ENCODE data around the gene MYO18B.

Gene MYO18B

DNA sequence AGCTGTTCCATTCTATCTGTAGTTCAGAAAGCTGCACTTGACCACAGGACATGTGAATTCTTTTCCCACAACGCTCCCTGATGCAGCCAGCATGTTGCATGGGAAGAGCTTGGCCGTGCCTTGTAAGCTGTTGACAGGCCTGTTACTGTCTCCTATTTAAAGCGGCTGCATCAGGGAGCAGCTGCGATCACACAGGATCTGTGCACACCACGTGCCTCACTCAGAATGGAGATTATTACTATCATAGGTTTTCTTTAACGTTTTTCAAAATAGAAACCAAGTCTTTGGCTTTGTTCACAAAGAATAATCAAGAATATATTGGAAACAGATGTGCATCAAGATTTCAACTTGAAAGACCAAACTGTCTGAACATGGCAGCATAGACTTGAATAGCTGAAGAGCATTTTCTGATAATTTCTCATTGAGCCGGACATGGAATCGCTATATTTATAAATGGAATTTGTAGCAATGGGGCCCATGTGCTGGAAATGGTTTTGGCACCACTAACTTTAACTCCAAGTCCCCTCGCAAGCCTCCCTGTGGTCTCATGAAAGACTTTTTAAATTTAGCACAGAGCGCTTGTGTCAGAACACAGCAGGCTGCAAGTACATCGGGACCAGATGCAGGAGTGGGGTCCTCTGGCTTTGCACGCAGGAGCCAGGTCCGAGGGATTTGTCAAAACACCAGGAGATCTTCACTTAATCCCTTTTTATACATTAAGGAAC is 40.8 kb upstream of the MYO18B start:
- no peak overlapping the region for H3K4me3 ChIP-seq (ENCODE audit: insufficient read depth, low read length, poor library complexity, severe bottlenecking)
- H3K79me2 ChIP-seq (ENCODE audit: insufficient read depth, low read length): no peaks in the 10 kb centered on the region
- H3K27me3 ChIP-seq (ENCODE audit: low read length): no peaks in the 10 kb centered on the region
- TF ChIP-seq, protein P1, sequence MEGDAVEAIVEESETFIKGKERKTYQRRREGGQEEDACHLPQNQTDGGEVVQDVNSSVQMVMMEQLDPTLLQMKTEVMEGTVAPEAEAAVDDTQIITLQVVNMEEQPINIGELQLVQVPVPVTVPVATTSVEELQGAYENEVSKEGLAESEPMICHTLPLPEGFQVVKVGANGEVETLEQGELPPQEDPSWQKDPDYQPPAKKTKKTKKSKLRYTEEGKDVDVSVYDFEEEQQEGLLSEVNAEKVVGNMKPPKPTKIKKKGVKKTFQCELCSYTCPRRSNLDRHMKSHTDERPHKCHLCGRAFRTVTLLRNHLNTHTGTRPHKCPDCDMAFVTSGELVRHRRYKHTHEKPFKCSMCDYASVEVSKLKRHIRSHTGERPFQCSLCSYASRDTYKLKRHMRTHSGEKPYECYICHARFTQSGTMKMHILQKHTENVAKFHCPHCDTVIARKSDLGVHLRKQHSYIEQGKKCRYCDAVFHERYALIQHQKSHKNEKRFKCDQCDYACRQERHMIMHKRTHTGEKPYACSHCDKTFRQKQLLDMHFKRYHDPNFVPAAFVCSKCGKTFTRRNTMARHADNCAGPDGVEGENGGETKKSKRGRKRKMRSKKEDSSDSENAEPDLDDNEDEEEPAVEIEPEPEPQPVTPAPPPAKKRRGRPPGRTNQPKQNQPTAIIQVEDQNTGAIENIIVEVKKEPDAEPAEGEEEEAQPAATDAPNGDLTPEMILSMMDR (IDR thresholded peaks at IDR 0.05; ENCODE audit: insufficient read depth, low read length, poor library complexity, severe bottlenecking): no peak
- TF ChIP-seq EZH2phosphoT487 (conservative IDR thresholded peaks at IDR 0.05; ENCODE audit: low read length): no peak
- no peaks in the 10 kb centered on the region for H3K9me2 ChIP-seq (replicated peaks; ENCODE audit: insufficient read depth, low read length)
- H3K27ac ChIP-seq (ENCODE audit: low read depth, low read length): no peak overlapping the region
- no peaks in the 10 kb centered on the region for H3K36me3 ChIP-seq (ENCODE audit: low read length)
- H3K9ac ChIP-seq (ENCODE audit: low read length): no peak overlapping the region
- H2AFZ ChIP-seq (ENCODE audit: low read depth, low read length, severe bottlenecking): no peak overlapping the region
- H3K9me3 ChIP-seq (ENCODE audit: insufficient read depth, low read length): no peaks in the 10 kb centered on the region
- H4K20me1 ChIP-seq (ENCODE audit: low read depth, low read length): no peaks in the 10 kb centered on the region
- H3F3A ChIP-seq (ENCODE audit: insufficient read depth): no peaks in the 10 kb centered on the region
- no peak overlapping the region for H3K4me2 ChIP-seq (ENCODE audit: low read depth, low read length, poor library complexity, severe bottlenecking)

- Histone ChIP-seq H4K20me1 (ENCODE audit: low read depth, low read length) (no peaks in the 10 kb centered on the region), H2AFZ (ENCODE audit: low read depth, low read length, severe bottlenecking) (no peak overlapping the region), H3K9ac (ENCODE audit: low read length) (no peak overlapping the region), H3K79me2 (ENCODE audit: insufficient read depth, low read length) (no peaks in the 10 kb centered on the region), H3K27ac (ENCODE audit: low read depth, low read length) (no peak overlapping the region), H3K36me3 (ENCODE audit: low read length) (no peaks in the 10 kb centered on the region), H3K4me2 (ENCODE audit: low read depth, low read length, poor library complexity, severe bottlenecking) (no peak overlapping the region), H3K27me3 (ENCODE audit: low read length) (no peaks in the 10 kb centered on the region), H3K9me2 (replicated peaks; ENCODE audit: insufficient read depth, low read length) (no peaks in the 10 kb centered on the region), H3K4me3 (ENCODE audit: insufficient read depth, low read length, poor library complexity, severe bottlenecking) (no peak overlapping the region), H3K9me3 (ENCODE audit: insufficient read depth, low read length) (no peaks in the 10 kb centered on the region), H3F3A (ENCODE audit: insufficient read depth) (no peaks in the 10 kb centered on the region)
- TF ChIP-seq, protein P1 (IDR thresholded peaks at IDR 0.05; ENCODE audit: insufficient read depth, low read length, poor library complexity, severe bottlenecking): no peak
- no peak for TF ChIP-seq EZH2phosphoT487 (conservative IDR thresholded peaks at IDR 0.05; ENCODE audit: low read length)
Measured at GRCh38 chr22:25702040-25702439, 39.9 kb upstream of the MYO18B start.

GRCh38 chr22:25702571-25703167 is 39.3 kb upstream of the MYO18B start:
- Histone ChIP-seq H3K36me3 (ENCODE audit: low read length) (no peaks in the 10 kb centered on the region), H3K9ac (ENCODE audit: low read length) (no peak overlapping the region), H4K20me1 (ENCODE audit: low read depth, low read length) (no peaks in the 10 kb centered on the region), H3K4me2 (ENCODE audit: low read depth, low read length, poor library complexity, severe bottlenecking) (no peak overlapping the region), H3K4me3 (ENCODE audit: insufficient read depth, low read length, poor library complexity, severe bottlenecking) (no peak overlapping the region), H3K27me3 (ENCODE audit: low read length) (no peaks in the 10 kb centered on the region), H3K9me3 (ENCODE audit: insufficient read depth, low read length) (no peaks in the 10 kb centered on the region), H3K9me2 (replicated peaks; ENCODE audit: insufficient read depth, low read length) (no peaks in the 10 kb centered on the region), H3K79me2 (ENCODE audit: insufficient read depth, low read length) (no peaks in the 10 kb centered on the region), H3F3A (ENCODE audit: insufficient read depth) (no peaks in the 10 kb centered on the region), H3K27ac (ENCODE audit: low read depth, low read length) (no peak overlapping the region), H2AFZ (ENCODE audit: low read depth, low read length, severe bottlenecking) (no peak overlapping the region)
- TF ChIP-seq EZH2phosphoT487 (conservative IDR thresholded peaks at IDR 0.05; ENCODE audit: low read length): no peak
- TF ChIP-seq, protein P1 (IDR thresholded peaks at IDR 0.05; ENCODE audit: insufficient read depth, low read length, poor library complexity, severe bottlenecking): no peak

Measured in SU-DHL-6 (cell line).